Measurements from ENCODE around the gene SSR3.

SSR3 gene

DNA sequence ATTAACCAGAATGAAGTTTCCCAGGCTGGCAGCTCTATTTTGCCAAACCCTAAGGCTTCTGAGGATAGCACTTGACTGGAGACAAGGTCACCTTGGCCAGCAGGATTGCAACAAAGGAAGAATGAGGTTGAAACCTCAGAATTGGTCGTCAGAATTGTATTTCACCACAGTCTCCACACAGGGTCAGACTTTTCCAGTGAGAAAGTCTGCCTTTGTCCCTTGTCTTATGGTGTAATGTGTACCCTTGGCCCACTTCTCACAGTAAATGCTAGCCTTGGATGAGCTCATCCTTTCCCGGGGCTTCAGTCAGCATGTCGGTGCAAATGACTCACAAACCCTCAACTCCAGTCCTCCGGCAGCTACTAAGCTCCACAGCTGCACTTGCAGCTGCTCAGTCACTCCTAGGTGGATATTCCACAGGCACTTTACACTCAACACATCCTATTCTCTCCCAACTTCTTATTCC, 19.7 kb downstream of the SSR3 start:
- no peak for DNase-seq

DNA sequence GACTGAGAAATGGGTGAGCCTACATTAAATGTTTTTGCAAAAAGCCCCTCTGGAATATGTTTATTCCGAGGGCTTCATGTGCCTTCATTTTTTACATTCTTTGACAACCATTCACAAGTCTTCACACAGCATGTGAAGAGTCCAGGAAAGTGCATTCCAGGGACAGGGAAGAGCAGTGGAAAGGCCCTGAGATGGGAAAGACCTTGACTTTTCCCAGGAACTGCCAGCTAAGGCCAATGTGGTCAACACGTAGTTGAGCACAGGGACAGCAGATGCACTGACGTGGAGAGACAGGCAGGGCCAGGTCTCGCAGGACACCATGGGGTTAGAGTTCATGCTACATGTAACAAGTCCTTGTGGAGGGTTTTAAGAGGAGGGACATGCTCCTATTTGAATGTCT, 21.7 kb downstream of the SSR3 start:
- no peak for DNase-seq

DNA sequence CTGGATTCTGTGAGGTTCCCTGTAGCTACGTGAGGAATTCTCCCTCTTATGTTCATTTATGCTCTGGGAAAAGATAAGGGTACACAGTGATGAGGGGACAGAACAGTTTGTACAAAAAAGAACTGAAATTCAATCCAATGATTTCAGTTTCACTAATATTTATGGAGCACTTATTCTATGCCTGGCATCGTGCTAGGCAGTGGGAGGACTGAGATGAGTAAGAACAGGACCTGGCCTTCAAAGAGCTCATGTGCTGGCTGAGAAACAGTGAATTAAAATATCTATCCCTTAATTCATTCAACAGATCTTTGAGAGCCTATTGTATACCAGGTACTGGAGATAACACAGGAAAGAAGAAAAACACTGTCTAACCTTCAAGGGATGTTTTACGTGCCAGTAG, 22.2 kb downstream of the SSR3 start:
- no peak for DNase-seq

DNA sequence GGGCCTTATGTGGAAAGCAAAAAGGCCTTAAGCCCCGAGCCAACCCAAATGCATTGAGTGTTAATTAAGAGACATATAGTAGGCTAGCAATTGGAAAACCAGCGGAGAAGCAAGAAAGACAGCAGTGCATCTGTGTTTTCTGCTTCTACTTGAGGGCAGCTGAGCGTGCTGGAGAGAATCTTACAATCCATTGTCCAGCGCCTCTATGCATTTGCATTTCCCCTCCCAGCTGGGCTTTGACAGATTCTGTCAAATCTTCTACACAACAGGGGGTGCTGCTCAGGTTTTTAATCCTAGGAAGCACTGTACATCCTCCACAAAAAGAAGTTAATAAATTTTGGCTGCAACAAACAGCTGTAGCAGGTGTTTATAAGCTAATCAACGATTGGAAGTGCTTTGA, 23.9 kb downstream of the SSR3 start:
- DNase-seq, result no peak

DNA sequence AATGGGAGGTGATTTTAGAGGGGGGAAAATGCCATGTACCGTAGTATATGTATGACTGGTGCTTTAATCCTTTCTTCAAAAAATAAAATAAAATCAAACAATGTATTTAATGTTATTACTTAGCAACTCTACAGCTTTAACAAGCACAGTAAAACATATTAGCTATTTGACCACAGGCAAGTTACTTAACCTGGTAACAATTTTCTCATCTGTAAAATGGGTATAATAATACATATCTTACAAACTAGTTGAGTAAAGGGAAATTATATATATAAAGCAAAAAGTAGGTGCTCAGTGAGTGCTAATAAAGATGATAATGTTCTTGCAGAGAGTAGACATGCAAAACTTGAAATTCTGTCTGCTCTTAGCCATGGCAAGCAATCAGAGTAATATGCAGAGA, 27.9 kb downstream of the SSR3 start:
- no peak for DNase-seq

GRCh38 chr3:156525808-156526207, 29.1 kb downstream of the SSR3 start:
- no peak for DNase-seq

DNA sequence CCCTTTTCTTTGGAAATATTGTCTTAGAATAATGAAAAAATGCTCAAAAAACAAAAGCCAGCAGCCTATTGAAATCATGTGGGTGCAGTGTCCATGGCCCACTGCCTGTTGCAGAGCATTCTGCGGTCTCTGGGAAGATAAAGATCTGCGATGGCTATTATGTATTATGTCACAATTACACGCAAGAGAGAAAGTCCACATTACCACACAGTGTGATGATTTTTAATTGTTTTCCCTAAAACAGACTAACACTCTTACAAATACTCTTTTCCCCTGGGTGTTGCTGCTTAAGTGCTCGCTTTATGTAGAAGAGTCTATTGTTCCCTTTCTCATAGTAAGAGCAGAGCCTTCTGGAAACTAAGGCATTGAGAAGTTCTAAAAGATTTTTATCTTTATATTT, 32.2 kb downstream of the SSR3 start:
- DNase-seq, result no peak

GRCh38 chr3:156519758-156520162, 35.2 kb downstream of the SSR3 start:
- DNase-seq, result no peak

GRCh38 chr3:156518726-156519125, 36.2 kb downstream of the SSR3 start:
- DNase-seq, result no peak

GRCh38 chr3:156516961-156517360, 38.0 kb downstream of the SSR3 start:
- no peak for DNase-seq

DNA sequence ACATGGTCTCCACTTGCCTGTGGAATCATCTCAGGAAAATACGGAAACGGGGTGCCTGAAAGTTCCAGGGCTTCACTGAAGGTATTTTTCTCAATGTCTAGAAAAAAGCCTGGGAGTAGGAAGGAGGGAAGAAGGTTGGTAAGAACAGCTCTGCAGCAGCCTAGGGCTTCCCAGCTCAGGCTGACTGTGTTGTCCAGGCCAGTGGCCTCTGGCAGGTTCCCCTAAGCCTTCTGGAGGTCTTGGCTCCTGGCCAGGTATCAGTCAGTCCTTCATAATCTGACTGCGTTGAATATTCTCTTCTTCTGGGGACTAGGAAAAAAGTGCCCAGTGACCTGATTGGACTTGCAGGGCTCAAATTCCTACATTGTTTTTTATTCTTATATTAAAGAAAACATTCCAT, 38.6 kb downstream of the SSR3 start:
- DNase-seq, result no peak

- no peak for DNase-seq
Measured at GRCh38 chr3:156513619-156514018, 41.3 kb downstream of the SSR3 start.

DNA sequence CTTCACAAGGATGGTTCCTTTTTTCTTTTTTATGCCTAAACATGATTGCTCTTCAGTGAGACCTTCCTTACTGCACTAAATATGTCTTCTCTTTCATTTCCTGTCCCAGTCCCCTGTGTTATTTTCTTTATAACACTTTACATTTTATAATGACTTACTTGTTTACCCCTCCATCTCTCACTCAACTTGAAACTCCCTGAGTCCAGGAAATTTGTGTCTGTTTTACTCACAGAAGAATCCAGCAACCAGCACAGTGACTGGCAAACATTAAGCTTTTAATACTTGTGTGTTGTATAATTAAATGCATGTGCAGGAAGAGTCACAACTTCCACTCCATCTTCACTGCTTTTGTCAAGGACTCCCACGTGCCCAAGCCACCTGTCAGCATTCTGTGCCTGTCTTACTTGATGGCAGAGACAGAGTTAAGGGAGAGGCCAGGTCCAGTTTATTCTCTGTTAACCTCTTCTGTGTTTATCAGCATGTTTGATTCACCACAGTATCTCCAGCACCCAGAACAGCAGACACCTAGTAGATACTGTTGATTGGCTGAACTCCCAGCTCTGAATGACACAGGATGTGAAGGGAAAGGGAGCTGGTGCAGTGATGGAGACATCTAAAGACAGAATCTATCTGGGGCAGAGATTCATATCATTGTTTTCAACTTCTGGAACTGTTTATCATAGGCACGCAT, 42.8 kb downstream of the SSR3 start:
- DNase-seq, result no peak

- no peak for DNase-seq
Measured at GRCh38 chr3:156509189-156510174, 45.4 kb downstream of the SSR3 start.

GRCh38 chr3:156507285-156507684, 47.6 kb downstream of the SSR3 start:
- no peak for DNase-seq

DNA sequence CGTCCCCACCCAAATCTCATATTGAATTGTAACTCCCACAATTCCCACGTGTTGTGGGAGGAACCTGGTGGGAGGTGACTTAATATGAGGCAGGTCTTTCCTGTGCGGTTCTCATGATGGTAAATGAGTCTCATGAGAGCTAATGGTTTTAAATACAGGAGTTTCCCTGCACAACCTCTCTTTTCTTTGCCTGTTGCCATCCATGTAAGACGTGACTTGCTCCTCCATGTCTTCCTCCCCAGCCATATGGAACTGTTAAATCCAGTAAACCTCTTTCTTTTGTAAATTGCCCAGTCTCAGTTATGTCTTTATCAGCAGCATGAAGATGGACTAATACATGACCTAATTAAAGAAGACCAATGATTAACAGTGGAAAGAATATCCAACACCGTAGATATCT, 56.6 kb downstream of the SSR3 start:
- DNase-seq, result no peak

DNA sequence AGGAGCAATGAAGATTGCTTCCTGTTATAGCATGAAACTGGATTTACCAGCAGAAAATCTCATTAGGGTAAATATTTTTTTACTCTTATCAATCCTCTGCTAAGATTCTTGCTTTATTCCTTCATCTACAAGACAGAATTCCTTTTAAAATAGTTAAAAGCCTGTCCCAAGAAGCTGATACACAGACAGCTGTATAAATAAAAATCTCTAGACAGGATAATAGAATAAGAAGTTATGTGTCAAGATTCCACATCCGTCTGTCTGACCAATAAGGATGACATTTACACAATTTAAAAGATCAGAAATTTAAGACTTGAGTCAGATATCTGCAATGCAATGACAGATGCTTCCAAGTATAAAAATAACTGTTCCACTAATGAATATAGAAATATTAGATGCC, 57.6 kb downstream of the SSR3 start:
- DNase-seq, result no peak

DNA sequence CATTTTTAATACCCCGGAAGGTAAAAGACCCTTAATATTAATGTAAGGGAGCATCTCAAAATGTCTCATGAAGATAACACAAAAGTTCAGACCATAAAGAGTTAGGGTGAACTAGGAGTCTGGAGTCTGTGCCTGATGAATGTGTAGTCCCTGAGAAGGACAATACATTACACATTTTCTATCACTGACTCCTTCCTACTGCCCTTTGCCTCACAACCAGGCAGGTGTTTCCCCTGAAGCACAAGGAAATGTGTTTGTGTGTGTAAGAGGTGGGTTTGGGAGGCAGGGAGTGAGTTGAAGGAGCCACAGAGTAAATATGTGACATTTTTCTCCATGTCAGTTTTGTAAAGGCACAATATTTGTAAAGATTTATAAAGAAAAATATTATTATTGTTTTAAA, 59.1 kb downstream of the SSR3 start:
- DNase-seq, result no peak

DNA sequence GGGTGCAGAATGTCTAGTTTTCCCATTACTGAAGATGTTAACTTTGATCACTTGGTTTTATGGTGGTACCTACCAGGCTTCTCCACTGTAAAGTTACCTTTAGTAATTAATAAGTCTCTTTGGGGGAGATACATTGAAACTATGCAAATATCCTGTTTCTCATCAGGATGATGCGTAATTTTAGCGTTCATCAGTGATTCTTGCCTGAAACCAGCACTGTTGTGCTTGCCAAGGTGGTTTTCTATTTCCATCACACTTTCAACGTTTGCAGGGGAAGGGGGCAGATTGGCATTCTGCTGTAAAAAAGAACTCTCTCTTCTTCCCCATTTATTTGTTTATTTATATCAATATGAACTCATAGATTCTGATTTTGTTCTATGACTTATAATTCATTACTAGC, 61.0 kb downstream of the SSR3 start:
- DNase-seq, result no peak

- DNase-seq, result no peak
Measured at GRCh38 chr3:156492801-156493261, 62.1 kb downstream of the SSR3 start.

GRCh38 chr3:156491192-156491591, 63.7 kb downstream of the SSR3 start:
- no peak for DNase-seq

All from stimulated activated CD4-positive, alpha-beta T cell treated with anti-CD3 and anti-CD28 coated beads, Interleukin-4, amount 100 ng/mL, for 4 hours (primary cell).